Tracheal epithelial cell (primary cell): Measurements from ENCODE around the gene TRIM4. TPM values are rescaled to one million over a fixed set of nuclear protein-coding genes. Genes with fewer than 3 reads are reported as not detected.

Source experiments
- total RNA-seq: library from RNA; depleted of rRNA; stranded (reverse); fragments of >200 nt; gene quantifications from 2 replicates; pipeline ENCODE4 v1.2.1, GENCODE V29; 2014

Gene TRIM4, protein sequence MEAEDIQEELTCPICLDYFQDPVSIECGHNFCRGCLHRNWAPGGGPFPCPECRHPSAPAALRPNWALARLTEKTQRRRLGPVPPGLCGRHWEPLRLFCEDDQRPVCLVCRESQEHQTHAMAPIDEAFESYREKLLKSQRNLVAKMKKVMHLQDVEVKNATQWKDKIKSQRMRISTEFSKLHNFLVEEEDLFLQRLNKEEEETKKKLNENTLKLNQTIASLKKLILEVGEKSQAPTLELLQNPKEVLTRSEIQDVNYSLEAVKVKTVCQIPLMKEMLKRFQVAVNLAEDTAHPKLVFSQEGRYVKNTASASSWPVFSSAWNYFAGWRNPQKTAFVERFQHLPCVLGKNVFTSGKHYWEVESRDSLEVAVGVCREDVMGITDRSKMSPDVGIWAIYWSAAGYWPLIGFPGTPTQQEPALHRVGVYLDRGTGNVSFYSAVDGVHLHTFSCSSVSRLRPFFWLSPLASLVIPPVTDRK
- 21.4 and 40.1 TPM in 2 replicates for total RNA-seq

DNA sequence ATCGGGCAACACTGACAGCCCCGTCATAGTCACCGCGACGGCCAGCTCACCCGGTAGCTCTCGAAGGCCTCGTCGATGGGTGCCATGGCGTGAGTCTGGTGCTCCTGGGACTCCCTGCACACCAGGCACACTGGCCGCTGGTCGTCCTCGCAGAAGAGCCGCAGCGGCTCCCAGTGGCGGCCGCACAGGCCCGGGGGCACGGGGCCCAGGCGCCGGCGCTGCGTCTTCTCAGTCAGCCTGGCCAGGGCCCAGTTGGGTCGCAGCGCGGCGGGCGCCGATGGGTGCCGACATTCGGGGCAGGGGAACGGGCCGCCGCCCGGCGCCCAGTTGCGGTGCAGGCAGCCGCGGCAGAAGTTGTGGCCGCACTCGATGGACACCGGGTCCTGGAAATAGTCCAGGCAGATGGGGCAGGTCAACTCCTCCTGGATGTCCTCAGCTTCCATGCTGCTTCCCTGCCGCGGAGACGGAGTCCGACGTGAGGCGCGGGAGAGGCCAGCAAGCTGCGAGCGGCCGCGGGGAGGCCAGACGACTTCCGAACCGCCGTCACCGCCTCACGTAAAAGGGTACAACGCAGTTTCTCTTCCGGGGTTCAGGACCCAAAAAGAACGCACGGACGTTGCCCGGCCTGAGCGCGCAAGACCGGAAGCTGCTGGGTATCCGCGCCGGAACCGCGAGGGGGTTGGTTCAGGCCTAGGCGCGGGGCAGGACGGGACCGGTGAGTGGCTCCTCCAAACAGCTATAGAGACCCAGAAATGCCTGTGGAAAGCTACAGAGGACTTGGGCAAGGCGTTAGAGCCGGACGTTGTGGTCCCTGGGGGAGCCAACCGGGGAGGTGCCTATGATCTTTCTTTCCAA is at the start of gene TRIM4:
Gene TRIM4, minus strand, starts transcription at position 572 of the 855 bp plus-strand sequence. Its CDS starts 129 bp downstream, at position 443.

DNA sequence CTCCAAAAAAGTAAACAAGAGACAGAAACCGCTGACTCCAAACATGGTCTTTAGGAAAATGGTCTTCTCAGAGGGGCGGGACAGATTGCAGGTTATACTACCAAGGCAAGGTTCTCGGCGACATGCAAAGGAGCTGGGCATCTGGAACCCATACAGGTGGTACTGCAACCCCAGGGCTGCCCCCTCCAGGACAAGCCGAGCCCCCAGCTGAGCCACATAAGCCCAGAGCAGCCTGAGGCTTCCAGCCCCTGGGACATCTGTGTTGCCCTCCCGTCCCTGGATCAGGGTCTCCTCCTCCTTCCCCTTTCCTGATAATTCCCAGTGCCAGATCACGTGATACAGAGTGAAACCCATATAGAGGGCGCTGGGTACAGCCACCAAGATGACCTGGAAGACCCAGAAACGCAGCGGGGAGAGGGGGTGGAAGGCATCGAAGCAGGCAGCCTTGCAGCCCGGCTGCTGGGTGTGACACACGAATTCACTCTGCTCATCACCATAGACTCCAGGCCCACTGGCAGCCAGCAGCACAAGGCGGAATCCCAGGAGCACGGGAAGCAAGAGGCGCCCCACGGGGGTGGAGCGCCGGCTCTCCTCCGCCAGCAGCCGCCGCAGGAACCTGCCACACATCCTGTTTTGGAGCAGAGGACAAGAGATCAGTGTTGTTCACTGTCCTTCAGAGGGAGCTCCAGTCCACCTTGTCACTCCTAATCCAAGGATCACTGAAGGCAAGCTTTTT is 9.8 kb upstream of the TRIM4 start, which contains the start of gene GJC3:
Gene GJC3, minus strand, starts transcription at position 627 of the 736 bp plus-strand sequence. Its CDS starts 0 bp downstream, at position 627.

DNA sequence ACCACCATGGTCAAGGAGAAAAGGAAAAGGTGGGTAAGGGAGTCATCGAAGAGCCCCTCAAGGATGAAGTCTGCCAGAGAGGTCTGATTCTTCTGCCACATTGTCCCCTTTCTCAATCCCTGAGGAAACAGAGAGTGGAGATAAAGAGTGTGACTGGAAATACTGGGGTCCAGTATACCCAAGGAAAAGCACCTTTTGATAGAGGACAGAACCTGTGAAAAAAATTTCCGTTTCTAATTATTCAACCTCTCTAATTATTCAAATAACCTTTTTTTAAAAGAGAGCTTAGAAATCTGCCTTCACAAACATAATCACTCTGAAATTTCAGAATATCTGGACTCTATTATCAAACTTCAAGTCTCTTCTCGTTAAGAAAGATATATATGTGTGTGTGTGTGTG is 42.4 kb downstream of the TRIM4 start, which contains the start of gene OR2AE1:
Gene OR2AE1, minus strand, starts transcription at position 101 of the 400 bp plus-strand sequence. Its CDS starts 0 bp downstream, at position 101.

Other genes starting within 250 kb of the TRIM4 start
- 2.2 and 2.8 TPM in 2 replicates for gene CYP3A5, start 239.5 kb downstream of the TRIM4 start, total RNA-seq
- gene CYP3A7, start 184.3 kb downstream of the TRIM4 start, total RNA-seq = not detected in 2 replicates
- gene CYP3A4, start 135.3 kb downstream of the TRIM4 start, total RNA-seq = under 0.01 and 0.21 TPM in 2 replicates
- gene CYP3A43, start 91.5 kb downstream of the TRIM4 start, total RNA-seq = not detected in 2 replicates
- gene OR2AE1, start 42.5 kb downstream of the TRIM4 start, total RNA-seq = not detected in 2 replicates
- gene GJC3, start 10.1 kb upstream of the TRIM4 start, total RNA-seq = 0.24 and 0.64 TPM in 2 replicates
- 0.21 and 0.48 TPM in 2 replicates for gene AZGP1, start 56.5 kb upstream of the TRIM4 start, total RNA-seq
- gene ZKSCAN1, start 96.1 kb upstream of the TRIM4 start, total RNA-seq = 39.4 and 44.3 TPM in 2 replicates
- 7.7 and 10.9 TPM in 2 replicates for gene ZSCAN21, start 130.2 kb upstream of the TRIM4 start, total RNA-seq
- 16.0 and 33.5 TPM in 2 replicates for gene ZNF3, start 162.2 kb upstream of the TRIM4 start, total RNA-seq
- gene COPS6, start 169.4 kb upstream of the TRIM4 start, total RNA-seq = 35.7 and 53.5 TPM in 2 replicates
- gene MCM7, start 181.9 kb upstream of the TRIM4 start, total RNA-seq = 21.3 and 34.5 TPM in 2 replicates
- 16.6 and 30.6 TPM in 2 replicates for gene AP4M1, start 182.1 kb upstream of the TRIM4 start, total RNA-seq
- 25.8 and 34.3 TPM in 2 replicates for gene TAF6, start 199.8 kb upstream of the TRIM4 start, total RNA-seq
- 3.0 and 4.8 TPM in 2 replicates for gene CNPY4, start 200.1 kb upstream of the TRIM4 start, total RNA-seq
- gene MBLAC1, start 207.4 kb upstream of the TRIM4 start, total RNA-seq = 1.3 and 1.7 TPM in 2 replicates
- gene LAMTOR4, start 229.4 kb upstream of the TRIM4 start, total RNA-seq = 55.4 and 59.5 TPM in 2 replicates
- 3.1 and 4.0 TPM in 2 replicates for gene TRAPPC14, start 239.2 kb upstream of the TRIM4 start, total RNA-seq
- gene GAL3ST4, start 249.1 kb upstream of the TRIM4 start, total RNA-seq = 0.43 and 0.72 TPM in 2 replicates